Measurements from ENCODE around the gene LHX5.

LHX5 gene

GRCh38 chr12:113413488-113413939, 58.2 kb downstream of the LHX5 start:
- no peak for DNase-seq (ENCODE audit: low read depth in 2 of 2)

Measured in stimulated activated CD4-positive, alpha-beta T cell treated with anti-CD3 and anti-CD28 coated beads, Interleukin-1b, Interleukin-23, amount 100 ng/mL, for 1 hour (primary cell).